Cardiac muscle cell (in vitro differentiated cells and primary cell): ENCODE data around the gene RPGRIP1L. TPM values are rescaled to one million over a fixed set of nuclear protein-coding genes. Genes with fewer than 3 reads are reported as not detected.

Experiments used
- DNase-seq, 2 donors: peaks; one replicate each; pipeline versions ENCODE4 v3.0.0 to v3.0.0-alpha.2; 2010 to 2017; ENCODE audit warnings: low read depth in 1 of 2, low spot score in 1 of 2
- H3K27ac ChIP-seq: fragments of 200-600 bp; sonication (generic); 2 replicates; pipeline ENCODE4 v1.5.1; 2016
- H3K27me3 ChIP-seq: fragments of 200-600 bp; sonication (generic); 2 replicates; pipeline ENCODE4 v1.6.0; 2016; ENCODE audit warnings: control low read depth
- H3K36me3 ChIP-seq: fragments of 200-600 bp; sonication (generic); 2 replicates; pipeline ENCODE4 v1.5.1; 2016; ENCODE audit warnings: control low read depth
- H3K4me1 ChIP-seq: fragments of 200-600 bp; sonication (generic); 2 replicates; pipeline ENCODE4 v1.8.1; 2017; ENCODE audit warnings: low read depth, mild to moderate bottlenecking, mixed run types
- H3K4me3 ChIP-seq: fragments of 200-600 bp; sonication (generic); 2 replicates; pipeline ENCODE4 v1.5.1; 2016; ENCODE audit warnings: mild to moderate bottlenecking
- H3K9me3 ChIP-seq: fragments of 200-600 bp; sonication (generic); 2 replicates; pipeline ENCODE4 v1.5.1; 2017; ENCODE audit warnings: low read depth, mild to moderate bottlenecking, control low read depth
- CTCF ChIP-seq: IDR thresholded peaks from 2 replicates; pipeline ENCODE4 v1.5.1; 2012; ENCODE audit warnings: low read depth, mild to moderate bottlenecking, low read length
- polyA plus RNA-seq: library from polyadenylated mRNA; unstranded; fragments of >200 nt; fragmentation: Nextera tagmentation; extraction: Ambion mirVana; gene quantifications from 2 replicates; pipeline ENCODE4 v1.2.1, GENCODE V29; 2016
- total RNA-seq: library from RNA; depleted of rRNA; stranded (reverse); fragments of >200 nt; gene quantifications from 2 replicates; pipeline ENCODE4 v1.2.3, GENCODE V29; 2016

Gene RPGRIP1L
- total and polyA plus RNA-seq, 2 experiments from 2014 or later, result 10.4 to 11.0 TPM

GRCh38 chr16:53664724-53665345 is 38.8 kb downstream of the RPGRIP1L start:
- Histone ChIP-seq H3K4me3 (no peak overlapping the region), H3K9me3 (no peaks in the 10 kb centered on the region), H3K36me3 (no peaks in the 10 kb centered on the region), H3K4me1 (peaks cover 14% of the 10 kb centered on the region), H3K27me3 (no peaks in the 10 kb centered on the region), H3K27ac (no peak overlapping the region)
- no peak for TF ChIP-seq CTCF
- peak; percentile 5 to 91 for DNase-seq

GRCh38 chr16:53662072-53662471 is 41.6 kb downstream of the RPGRIP1L start:
- Histone ChIP-seq H3K4me3 (no peak overlapping the region), H3K27ac (no peak overlapping the region), H3K36me3 (peaks cover 3% of the 10 kb centered on the region), H3K9me3 (no peaks in the 10 kb centered on the region), H3K27me3 (no peaks in the 10 kb centered on the region), H3K4me1 (peaks cover 14% of the 10 kb centered on the region)
- no peak for TF ChIP-seq CTCF
- DNase-seq, result no peak

- H3K27me3 ChIP-seq, result no peaks in the 10 kb centered on the region
- no peak for DNase-seq
- no peak for TF ChIP-seq CTCF
- H3K36me3 ChIP-seq, result peaks cover 3% of the 10 kb centered on the region
- H3K27ac ChIP-seq, result no peak overlapping the region
- no peaks in the 10 kb centered on the region for H3K9me3 ChIP-seq
- H3K4me1 ChIP-seq, result peaks cover 7% of the 10 kb centered on the region
- H3K4me3 ChIP-seq, result no peak overlapping the region
Observed at GRCh38 chr16:53654946-53655345, 48.7 kb downstream of the RPGRIP1L start.

- Histone ChIP-seq H3K4me3 (no peak overlapping the region), H3K27ac (peak overlapping the region; percentile 27), H3K27me3 (no peaks in the 10 kb centered on the region), H3K9me3 (no peaks in the 10 kb centered on the region), H3K4me1 (peaks cover 7% of the 10 kb centered on the region), H3K36me3 (no peaks in the 10 kb centered on the region)
- TF ChIP-seq CTCF, result no peak
- DNase-seq, result peak; percentile 9 to 43
Observed at GRCh38 chr16:53651357-53651756, 52.3 kb downstream of the RPGRIP1L start.

GRCh38 chr16:53646506-53646905 is 57.2 kb downstream of the RPGRIP1L start:
- Histone ChIP-seq H3K27me3 (no peaks in the 10 kb centered on the region), H3K9me3 (no peaks in the 10 kb centered on the region), H3K4me3 (no peak overlapping the region), H3K36me3 (no peaks in the 10 kb centered on the region), H3K27ac (no peak overlapping the region), H3K4me1 (peaks cover 6% of the 10 kb centered on the region)
- no peak for DNase-seq
- TF ChIP-seq CTCF, result no peak

- H3K27me3 ChIP-seq, result no peaks in the 10 kb centered on the region
- DNase-seq, result no peak
- H3K36me3 ChIP-seq, result no peaks in the 10 kb centered on the region
- H3K4me3 ChIP-seq, result no peak overlapping the region
- H3K9me3 ChIP-seq, result no peaks in the 10 kb centered on the region
- no peak for TF ChIP-seq CTCF
- no peaks in the 10 kb centered on the region for H3K4me1 ChIP-seq
- H3K27ac ChIP-seq, result no peak overlapping the region
Observed at GRCh38 chr16:53643474-53643873, 60.2 kb downstream of the RPGRIP1L start.
